MG63 (cell line): ENCODE data around the gene NECAP2. TPM values are rescaled to one million over a fixed set of nuclear protein-coding genes. Genes with fewer than 3 reads are reported as not detected.
"Not testable (repeated sequence)": the region's sequence is repeated elsewhere in the genome, so short reads cannot be mapped to it uniquely, and the experiment has no call there.

Experiments used
- DNase-seq: peaks from one replicate; pipeline ENCODE4 v3.0.0-alpha.2; 2020
- H3K27me3 ChIP-seq: fragments of 250-450 bp; sonication (Bioruptor Pico); 2 replicates; pipeline ENCODE4 v1.5.1; 2020; ENCODE audit warnings: mild to moderate bottlenecking, moderate library complexity
- H3K36me3 ChIP-seq: fragments of 250-450 bp; sonication (Bioruptor Pico); 2 replicates; pipeline ENCODE4 v1.5.1; 2020; ENCODE audit warnings: mild to moderate bottlenecking, moderate library complexity
- H3K4me3 ChIP-seq: fragments of 250-450 bp; sonication (Bioruptor Pico); 2 replicates; pipeline ENCODE4 v1.5.1; 2020; ENCODE audit warnings: mild to moderate bottlenecking, moderate library complexity
- H3K9me3 ChIP-seq: fragments of 250-450 bp; sonication (Bioruptor Pico); 2 replicates; pipeline ENCODE4 v1.5.1; 2020; ENCODE audit warnings: mild to moderate bottlenecking, moderate library complexity
- total RNA-seq: library from RNA; depleted of rRNA; stranded (reverse); fragments of >200 nt; shearing (Covaris generic); gene quantifications from 2 replicates; pipeline ENCODE4 v1.2.3, GENCODE V29; 2014; ENCODE audit warnings: low replicate concordance

NECAP2 gene
- total RNA-seq, 1 experiment from 2014 or later, result 86.0 TPM

- Histone ChIP-seq H3K9me3 (no peaks in the 10 kb centered on the region), H3K4me3 (no peak overlapping the region), H3K27me3 (no peaks in the 10 kb centered on the region), H3K36me3 (peaks cover 40% of the 10 kb centered on the region)
- DNase-seq, result no peak
Measured at GRCh38 chr1:16446116-16446515, 5.6 kb downstream of the NECAP2 start.

DNA sequence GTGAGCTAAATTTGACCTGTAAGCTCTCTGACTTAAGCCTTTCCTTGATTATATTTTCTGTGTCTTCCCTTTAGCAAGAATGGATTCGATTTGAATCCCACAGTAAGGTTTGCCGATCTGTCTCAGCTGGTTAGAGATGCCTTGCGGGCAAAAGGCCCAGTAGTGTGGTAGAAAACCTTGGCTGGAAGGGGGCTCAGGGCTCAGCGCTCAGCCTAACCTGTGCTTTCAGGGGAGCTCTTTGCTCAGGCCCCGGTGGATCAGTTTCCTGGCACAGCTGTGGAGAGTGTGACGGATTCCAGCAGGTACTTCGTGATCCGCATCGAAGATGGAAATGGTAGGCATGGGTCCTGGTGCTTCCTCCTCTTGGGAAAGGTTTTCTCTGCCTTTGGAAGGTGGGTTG, 7.1 kb downstream of the NECAP2 start:
- Histone ChIP-seq H3K27me3 (no peaks in the 10 kb centered on the region), H3K4me3 (no peak overlapping the region), H3K36me3 (peaks cover 51% of the 10 kb centered on the region), H3K9me3 (no peaks in the 10 kb centered on the region)
- DNase-seq, result no peak

GRCh38 chr1:16449065-16449464, 8.5 kb downstream of the NECAP2 start:
- Histone ChIP-seq H3K36me3 (peaks cover 51% of the 10 kb centered on the region), H3K4me3 (no peak overlapping the region)

DNA sequence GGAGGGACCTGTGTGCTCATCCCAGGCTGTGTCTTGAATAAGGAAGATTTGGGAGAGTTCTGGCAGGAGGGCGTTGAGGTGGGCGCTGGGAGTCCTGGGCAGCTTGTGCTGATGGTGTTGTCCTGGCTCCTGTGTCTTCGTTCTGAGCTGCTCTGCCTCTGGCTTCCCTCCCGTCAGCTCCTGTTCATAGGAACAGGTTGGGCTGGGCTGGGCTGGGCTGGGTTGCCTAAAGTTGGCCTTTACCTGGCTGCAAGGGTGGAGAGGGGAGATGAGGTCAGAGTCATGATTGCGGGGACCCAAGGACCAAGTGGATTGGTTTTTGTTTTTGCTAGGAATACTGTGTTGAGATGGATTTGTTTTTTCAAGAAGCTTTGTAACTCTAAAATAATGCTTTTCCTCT, 9.1 kb downstream of the NECAP2 start:
- H3K27me3 ChIP-seq, result no peaks in the 10 kb centered on the region
- peaks cover 47% of the 10 kb centered on the region for H3K36me3 ChIP-seq
- H3K9me3 ChIP-seq, result no peaks in the 10 kb centered on the region

More at GRCh38 chr1:16449065-16449464, 8.5 kb downstream of the NECAP2 start:
- DNase-seq, result no peak
- no peaks in the 10 kb centered on the region for H3K9me3 ChIP-seq
- no peaks in the 10 kb centered on the region for H3K27me3 ChIP-seq

DNA sequence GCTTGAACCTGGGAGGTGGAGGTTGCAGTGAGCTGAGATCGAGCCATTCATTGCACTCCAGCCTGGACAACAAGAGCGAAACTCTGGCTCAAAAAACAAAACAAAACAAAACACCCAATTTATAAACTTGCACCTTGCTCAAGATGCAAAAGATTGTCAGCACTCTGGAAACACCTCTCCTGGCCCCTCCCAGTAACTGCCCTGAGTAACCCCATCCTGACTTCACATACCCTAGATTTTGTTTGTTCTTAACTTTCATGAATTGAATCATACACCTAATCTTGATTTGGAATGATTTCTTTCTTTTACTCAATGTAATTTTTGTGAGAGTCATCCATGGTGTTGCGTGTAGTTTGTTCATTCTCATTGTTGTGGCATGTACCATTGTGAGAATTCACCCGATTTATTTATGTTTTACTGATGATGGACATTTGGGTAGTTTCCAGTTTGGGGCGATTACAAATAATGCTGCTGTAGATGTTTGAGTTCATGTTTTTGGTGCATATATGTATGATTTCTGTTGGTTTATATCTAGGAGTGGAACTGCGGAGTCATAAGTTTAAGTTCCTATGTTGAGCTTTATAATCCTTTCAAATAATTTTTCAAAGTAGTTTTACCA, 10.4 kb downstream of the NECAP2 start:
- Histone ChIP-seq H3K36me3 (peaks cover 37% of the 10 kb centered on the region), H3K4me3 (no peak overlapping the region)

More for the DNA sequence above, 9.1 kb downstream of the NECAP2 start:
- no peak overlapping the region for H3K4me3 ChIP-seq
- DNase-seq, result no peak

GRCh38 chr1:16451841-16452528, 11.5 kb downstream of the NECAP2 start:
- Histone ChIP-seq H3K9me3 (no peaks in the 10 kb centered on the region), H3K4me3 (no peak overlapping the region), H3K27me3 (no peaks in the 10 kb centered on the region), H3K36me3 (peaks cover 43% of the 10 kb centered on the region)
- DNase-seq, result no peak

More for the DNA sequence above, 10.4 kb downstream of the NECAP2 start:
- H3K27me3 ChIP-seq, result no peaks in the 10 kb centered on the region
- no peaks in the 10 kb centered on the region for H3K9me3 ChIP-seq
- no peak for DNase-seq

DNA sequence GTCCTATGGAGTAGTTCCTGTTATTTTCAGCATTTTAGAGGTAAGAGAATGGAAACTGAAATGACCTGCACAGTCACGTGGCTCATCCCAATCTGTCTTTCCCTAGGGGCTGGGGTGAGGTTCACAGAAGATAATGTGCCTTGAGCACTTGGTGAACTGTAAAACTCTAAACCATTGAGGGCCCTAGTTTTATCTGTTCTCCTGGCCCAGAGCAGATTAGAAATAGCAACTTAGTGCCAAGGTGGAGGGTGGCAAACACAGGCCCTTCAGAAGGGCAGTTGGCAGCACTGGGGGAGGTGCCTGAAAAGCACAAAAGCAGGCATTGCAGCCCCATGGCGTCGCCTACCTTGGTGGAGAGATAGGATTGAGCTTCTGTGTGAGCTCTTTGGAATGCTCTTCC, 14.4 kb downstream of the NECAP2 start:
- not testable (repeated sequence) for DNase-seq, H3K27me3 ChIP-seq, H3K9me3 ChIP-seq, H3K4me3 ChIP-seq
- peaks cover 56% of the 10 kb centered on the region for H3K36me3 ChIP-seq

- H3K27me3 ChIP-seq, H3K9me3 ChIP-seq, DNase-seq, H3K4me3 ChIP-seq: not testable (repeated sequence)
- peaks cover 51% of the 10 kb centered on the region for H3K36me3 ChIP-seq
Measured at GRCh38 chr1:16456151-16456550, 15.6 kb downstream of the NECAP2 start.

DNA sequence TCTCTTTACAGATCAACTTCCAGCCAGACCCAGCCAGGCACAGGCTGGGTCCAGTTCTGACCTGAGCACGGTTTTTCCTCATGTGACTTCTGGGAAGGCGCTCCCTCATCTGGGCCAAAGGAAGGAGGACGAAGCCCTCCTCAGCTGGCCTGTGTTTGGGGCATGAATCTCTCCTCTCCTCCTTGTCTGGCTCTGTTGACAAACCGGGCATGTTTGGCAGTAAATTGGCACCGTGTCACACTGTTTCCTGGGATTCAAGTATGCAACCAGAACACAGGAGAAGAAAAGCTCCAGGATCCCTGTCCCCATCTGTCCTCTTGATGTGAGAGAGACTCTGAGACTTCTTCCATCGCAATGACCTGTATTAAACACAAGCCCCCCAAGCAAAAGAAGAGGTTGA, 18.3 kb downstream of the NECAP2 start:
- Histone ChIP-seq H3K9me3 (no peaks in the 10 kb centered on the region), H3K4me3 (no peak overlapping the region), H3K27me3 (no peaks in the 10 kb centered on the region), H3K36me3 (peaks cover 49% of the 10 kb centered on the region)
- no peak for DNase-seq

DNA sequence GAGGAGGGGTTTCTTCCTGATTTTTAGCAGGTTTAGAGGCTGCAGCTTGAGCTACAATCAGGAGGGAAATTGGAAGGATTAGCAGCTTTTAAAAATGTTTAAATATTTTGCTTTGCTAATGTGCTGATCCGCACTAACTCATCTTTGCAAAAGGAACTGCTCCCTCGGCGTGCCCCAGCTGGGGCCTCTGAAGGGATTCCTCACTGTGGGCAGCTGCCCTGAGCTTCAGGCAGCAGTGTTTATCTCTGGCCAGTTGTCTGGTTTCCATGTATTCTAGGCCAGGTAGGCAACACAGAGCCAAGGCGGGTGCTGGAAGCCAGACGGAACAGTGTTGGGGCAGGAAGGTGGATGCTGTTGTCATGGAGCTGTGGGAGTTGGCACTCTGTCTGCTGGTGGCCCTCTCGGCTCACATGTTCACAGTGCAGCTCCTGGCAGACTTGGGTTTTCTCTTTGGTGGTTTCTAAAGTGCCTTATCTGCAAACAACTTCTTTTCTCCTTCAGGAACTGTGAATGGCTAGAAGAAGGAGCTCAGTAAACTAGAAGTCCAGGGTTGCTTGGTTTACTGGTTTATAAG, 18.9 kb downstream of the NECAP2 start:
- DNase-seq, result no peak
- no peaks in the 10 kb centered on the region for H3K27me3 ChIP-seq
- peaks cover 46% of the 10 kb centered on the region for H3K36me3 ChIP-seq
- H3K9me3 ChIP-seq, result no peaks in the 10 kb centered on the region
- H3K4me3 ChIP-seq, result no peak overlapping the region

DNA sequence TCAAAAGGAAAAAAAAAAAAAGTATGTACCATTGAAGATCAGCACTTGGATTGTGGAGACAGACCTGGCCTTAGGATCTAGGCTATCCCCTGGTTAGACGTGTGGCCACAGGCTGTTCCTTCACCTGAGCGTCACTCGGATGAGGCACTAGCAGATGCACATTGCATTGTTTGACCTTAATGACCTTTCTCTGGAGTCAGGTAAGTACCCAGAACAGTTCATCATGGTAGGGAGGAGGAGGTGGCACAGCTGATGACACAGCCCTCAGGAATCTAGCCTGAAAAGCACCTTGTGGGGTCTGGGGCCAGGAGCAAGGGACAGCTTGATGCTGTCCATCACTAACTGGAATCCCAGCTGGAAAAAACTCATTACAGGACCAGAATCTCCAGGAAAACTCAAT, 21.2 kb downstream of the NECAP2 start:
- no peaks in the 10 kb centered on the region for H3K27me3 ChIP-seq
- H3K36me3 ChIP-seq, result peaks cover 43% of the 10 kb centered on the region
- no peak overlapping the region for H3K4me3 ChIP-seq
- no peaks in the 10 kb centered on the region for H3K9me3 ChIP-seq
- no peak for DNase-seq

- no peaks in the 10 kb centered on the region for H3K9me3 ChIP-seq
- no peak overlapping the region for H3K4me3 ChIP-seq
- peaks cover 36% of the 10 kb centered on the region for H3K36me3 ChIP-seq
- no peaks in the 10 kb centered on the region for H3K27me3 ChIP-seq
- DNase-seq, result no peak
Measured at GRCh38 chr1:16462773-16463330, 22.3 kb downstream of the NECAP2 start.

DNA sequence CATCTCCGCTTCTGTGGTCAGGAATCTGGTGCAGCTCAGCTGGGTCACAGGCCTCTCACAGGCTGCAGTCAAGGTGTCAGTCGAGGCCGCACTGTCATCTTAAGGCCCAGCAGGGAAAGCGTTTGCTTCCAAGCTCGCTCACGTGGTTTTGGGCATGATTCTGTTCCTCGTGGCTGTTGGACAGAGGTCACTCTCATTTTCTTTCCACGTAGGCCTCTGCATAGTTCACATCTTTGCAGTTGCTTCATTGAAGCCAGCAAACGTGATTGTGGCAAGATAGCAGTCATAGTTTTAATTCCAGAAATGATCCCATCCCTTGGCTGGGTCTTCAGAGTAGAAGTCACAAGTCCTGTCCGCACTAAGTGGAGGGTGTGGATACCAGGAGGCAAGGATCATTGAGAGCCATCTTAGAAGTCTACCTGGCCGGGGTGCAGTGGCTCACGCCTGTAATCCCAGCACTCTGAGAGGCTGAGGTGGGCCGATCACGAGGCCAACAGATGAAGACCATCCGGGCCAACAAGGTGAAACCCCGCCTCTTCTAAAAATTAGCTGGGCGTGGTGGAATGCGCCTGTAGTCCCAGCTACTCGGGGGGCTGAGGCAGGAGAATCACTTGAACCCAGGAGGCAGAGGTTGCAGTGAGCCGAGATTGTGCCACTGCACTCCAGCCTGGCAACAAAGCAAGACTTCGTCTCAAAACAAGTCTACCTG, 24.5 kb downstream of the NECAP2 start:
- DNase-seq, result no peak
- Histone ChIP-seq H3K4me3 (no peak overlapping the region), H3K9me3 (no peaks in the 10 kb centered on the region), H3K27me3 (no peaks in the 10 kb centered on the region), H3K36me3 (peaks cover 19% of the 10 kb centered on the region)

DNA sequence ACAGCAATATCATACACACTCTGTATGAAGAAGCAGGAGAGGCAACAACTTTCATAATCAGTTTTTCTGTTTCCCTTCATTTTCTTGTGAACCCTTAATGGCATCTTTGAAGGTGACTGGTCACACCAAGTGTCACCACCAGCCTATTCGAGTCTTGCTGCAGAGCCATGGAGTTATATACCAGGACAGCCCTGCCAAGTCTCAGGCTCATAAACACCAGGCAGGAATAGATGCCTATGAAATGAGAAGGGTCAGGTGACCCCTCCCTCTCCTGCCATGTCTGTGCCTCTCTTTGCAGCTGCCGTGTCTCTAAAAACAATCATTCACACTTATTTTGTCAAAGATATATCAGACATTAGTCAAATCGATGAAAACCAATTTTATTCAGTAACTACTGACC, 28.0 kb downstream of the NECAP2 start:
- peaks cover 2% of the 10 kb centered on the region; the same call in 1 of the 2 replicates for H3K36me3 ChIP-seq
- H3K9me3 ChIP-seq, result no peaks in the 10 kb centered on the region
- DNase-seq, result no peak
- H3K4me3 ChIP-seq, result no peak overlapping the region
- no peaks in the 10 kb centered on the region for H3K27me3 ChIP-seq

DNA sequence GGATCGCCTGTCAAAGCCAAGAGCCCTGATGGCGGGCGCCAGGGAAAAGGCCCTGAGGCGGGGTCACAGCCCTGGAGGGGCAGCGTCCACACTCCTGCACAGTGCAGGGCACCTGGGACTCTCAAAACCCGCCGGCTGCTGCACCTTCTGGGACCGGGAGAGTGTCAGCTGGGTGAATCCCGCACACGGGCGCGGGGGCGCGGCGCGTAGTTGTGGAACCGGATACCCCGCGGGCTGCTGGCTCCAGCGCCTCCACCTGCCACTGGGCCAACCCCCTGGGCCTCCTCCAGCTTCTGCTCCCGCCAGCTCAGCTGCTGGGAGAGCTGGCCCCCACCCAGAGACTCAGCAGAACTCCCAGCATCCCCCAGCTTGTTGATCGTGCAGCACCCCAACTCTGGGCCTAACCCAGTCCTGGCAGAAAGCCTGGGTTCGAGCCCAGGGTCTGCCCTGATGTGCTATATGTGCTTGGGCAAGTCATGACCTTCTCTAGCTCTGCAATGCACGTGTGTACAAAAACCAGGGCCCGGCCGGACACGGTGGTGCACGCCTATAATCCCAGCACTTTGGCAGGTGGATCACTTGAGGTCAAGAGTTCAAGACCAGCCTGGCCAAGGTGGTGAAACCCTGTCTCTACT, 33.8 kb downstream of the NECAP2 start:
- no peak for DNase-seq
- H3K4me3 ChIP-seq, result no peak overlapping the region

DNA sequence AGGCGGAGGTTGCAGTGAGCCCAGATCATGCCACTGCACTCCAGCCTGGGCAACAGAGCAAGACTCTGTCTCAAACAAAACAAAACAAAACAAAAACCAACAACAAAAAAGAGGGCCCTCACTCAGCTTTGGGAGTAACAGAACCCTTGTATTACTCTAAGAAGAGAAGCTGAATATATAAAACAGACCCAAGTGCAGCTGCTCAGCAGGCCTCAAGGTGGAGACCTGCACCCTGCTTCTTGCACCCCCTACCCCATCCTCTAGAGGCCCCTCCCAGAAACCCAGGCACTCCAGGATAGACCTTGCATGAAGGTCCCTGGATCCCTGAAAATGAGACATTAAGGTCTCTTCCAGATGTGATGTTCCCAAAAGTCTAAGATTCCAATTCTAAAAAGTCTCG, 34.4 kb downstream of the NECAP2 start:
- H3K27me3 ChIP-seq, H3K9me3 ChIP-seq: not testable (repeated sequence)

More for the DNA sequence above, 33.8 kb downstream of the NECAP2 start:
- no peaks in the 10 kb centered on the region for H3K9me3 ChIP-seq
- H3K27me3 ChIP-seq, result no peaks in the 10 kb centered on the region
- no peaks in the 10 kb centered on the region; the same call in 1 of the 2 replicates for H3K36me3 ChIP-seq

More for the DNA sequence above, 34.4 kb downstream of the NECAP2 start:
- not testable (repeated sequence) for DNase-seq, H3K4me3 ChIP-seq, H3K36me3 ChIP-seq
